ENCODE data around the gene INPP4B.

DNA sequence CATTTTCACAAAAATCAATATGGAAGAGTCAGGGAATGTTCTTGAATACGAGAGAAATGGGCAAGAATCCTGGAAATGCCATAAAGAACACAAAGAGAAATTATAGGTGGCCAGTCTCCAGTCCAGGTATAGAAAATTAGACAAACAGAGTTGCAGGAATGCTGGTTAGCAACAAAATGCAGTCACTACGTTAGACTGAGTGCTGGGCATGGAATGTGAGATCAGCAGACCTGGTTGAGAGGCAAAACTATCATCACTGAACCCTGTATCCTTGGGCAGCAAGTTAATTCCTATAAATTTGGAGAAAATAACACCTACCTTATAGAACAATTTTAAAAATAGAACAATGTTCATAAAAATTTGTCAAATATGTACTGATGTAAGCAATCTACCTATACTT is 417.4 kb downstream of the INPP4B start:
- TF ChIP-seq, protein P1, sequence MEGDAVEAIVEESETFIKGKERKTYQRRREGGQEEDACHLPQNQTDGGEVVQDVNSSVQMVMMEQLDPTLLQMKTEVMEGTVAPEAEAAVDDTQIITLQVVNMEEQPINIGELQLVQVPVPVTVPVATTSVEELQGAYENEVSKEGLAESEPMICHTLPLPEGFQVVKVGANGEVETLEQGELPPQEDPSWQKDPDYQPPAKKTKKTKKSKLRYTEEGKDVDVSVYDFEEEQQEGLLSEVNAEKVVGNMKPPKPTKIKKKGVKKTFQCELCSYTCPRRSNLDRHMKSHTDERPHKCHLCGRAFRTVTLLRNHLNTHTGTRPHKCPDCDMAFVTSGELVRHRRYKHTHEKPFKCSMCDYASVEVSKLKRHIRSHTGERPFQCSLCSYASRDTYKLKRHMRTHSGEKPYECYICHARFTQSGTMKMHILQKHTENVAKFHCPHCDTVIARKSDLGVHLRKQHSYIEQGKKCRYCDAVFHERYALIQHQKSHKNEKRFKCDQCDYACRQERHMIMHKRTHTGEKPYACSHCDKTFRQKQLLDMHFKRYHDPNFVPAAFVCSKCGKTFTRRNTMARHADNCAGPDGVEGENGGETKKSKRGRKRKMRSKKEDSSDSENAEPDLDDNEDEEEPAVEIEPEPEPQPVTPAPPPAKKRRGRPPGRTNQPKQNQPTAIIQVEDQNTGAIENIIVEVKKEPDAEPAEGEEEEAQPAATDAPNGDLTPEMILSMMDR (IDR thresholded peaks at IDR 0.05; ENCODE audit: low read depth, low read length) = no peak
- TF ChIP-seq EZH2phosphoT487 (IDR thresholded peaks at IDR 0.05; ENCODE audit: low read depth) = no peak
